ENCODE data around the gene CDH1. TPM values are rescaled to one million over a fixed set of nuclear protein-coding genes. Genes with fewer than 3 reads are reported as not detected.
"Not testable (repeated sequence)": the region's sequence is repeated elsewhere in the genome, so short reads cannot be mapped to it uniquely, and the experiment has no call there.

Gene CDH1
- total RNA-seq, 4 donors from 2014 or later = 0.26 to 30.0 (median 2.6) TPM

- Histone ChIP-seq H3K4me1 (no peaks in the 10 kb centered on the region), H3K36me3 (no peaks in the 10 kb centered on the region), H3K27me3 (no peaks in the 10 kb centered on the region), H3K4me3 (no peak overlapping the region), H3K9me3 (no peaks in the 10 kb centered on the region), H3K27ac (no peak overlapping the region)
- no peak for TF ChIP-seq CTCF (IDR thresholded peaks at IDR 0.05)
- TF ChIP-seq POLR2A (IDR thresholded peaks at IDR 0.05) = no peak
- intact Hi-C loops (cut with DNase I; ENCODE audit: low total_unique reads) = no loop called here
- no peak for DNase-seq
Observed at GRCh38 chr16:68835970-68836369, 98.9 kb downstream of the CDH1 start.

GRCh38 chr16:68839831-68840230, 102.7 kb downstream of the CDH1 start:
- Histone ChIP-seq H3K9me3 (no peaks in the 10 kb centered on the region), H3K36me3 (no peaks in the 10 kb centered on the region), H3K27me3 (no peaks in the 10 kb centered on the region), H3K4me3 (no peak overlapping the region), H3K4me1 (no peaks in the 10 kb centered on the region), H3K27ac (no peak overlapping the region)
- DNase-seq = no peak
- intact Hi-C loops (cut with DNase I; ENCODE audit: low total_unique reads) = no loop called here
- TF ChIP-seq POLR2A (IDR thresholded peaks at IDR 0.05) (no peak), CTCF (IDR thresholded peaks at IDR 0.05) (no peak)

GRCh38 chr16:68842964-68843481, 105.9 kb downstream of the CDH1 start:
- H3K36me3 ChIP-seq; H3K9me3 ChIP-seq; H3K27me3 ChIP-seq; H3K4me1 ChIP-seq; DNase-seq; intact Hi-C loops (cut with DNase I; ENCODE audit: low total_unique reads): not testable (repeated sequence)
- Histone ChIP-seq H3K4me3 (peak overlapping the region; percentile 93 to 95), H3K27ac (peak overlapping the region; percentile 89 to 97)

GRCh38 chr16:68843482-68844210, 106.6 kb downstream of the CDH1 start, which contains the start of gene TANGO6:
Gene TANGO6, plus strand, starts transcription at chr16:68843531. Its CDS starts 87 bp downstream, at chr16:68843618.
- no peaks in the 10 kb centered on the region for H3K9me3 ChIP-seq
- no peaks in the 10 kb centered on the region for H3K27me3 ChIP-seq
- intact Hi-C loops (cut with DNase I; ENCODE audit: low total_unique reads) = no loop called here
- H3K4me1 ChIP-seq = no peaks in the 10 kb centered on the region
- H3K4me3 ChIP-seq = peak within 1 kb of the TSS; percentile 93 to 95
- H3K27ac ChIP-seq = peak within 1 kb of the TSS; percentile 89 to 97
- no peak for TF ChIP-seq CTCF (IDR thresholded peaks at IDR 0.05)
- peak in 1 of 2 donors; percentile 37 for TF ChIP-seq POLR2A (IDR thresholded peaks at IDR 0.05)
- no peaks in the 10 kb centered on the region for H3K36me3 ChIP-seq
- peak; percentile 81 to 89 for DNase-seq

- H3K4me3 ChIP-seq = peak overlapping the region; percentile 93 to 95
- H3K4me1 ChIP-seq = no peaks in the 10 kb centered on the region
- H3K27me3 ChIP-seq = no peaks in the 10 kb centered on the region
- intact Hi-C loops (cut with DNase I; ENCODE audit: low total_unique reads) = no loop called here
- H3K9me3 ChIP-seq = no peaks in the 10 kb centered on the region
- DNase-seq = no peak
- peak overlapping the region; percentile 89 to 97 for H3K27ac ChIP-seq
- TF ChIP-seq POLR2A (IDR thresholded peaks at IDR 0.05) = no peak
- TF ChIP-seq CTCF (IDR thresholded peaks at IDR 0.05) = no peak
- no peaks in the 10 kb centered on the region for H3K36me3 ChIP-seq
Observed at GRCh38 chr16:68844211-68844564, 107.1 kb downstream of the CDH1 start.

Measured in uterus (tissue), 4 donors.